Measurements from ENCODE around the gene ZNF440.

- TF ChIP-seq, protein P1, sequence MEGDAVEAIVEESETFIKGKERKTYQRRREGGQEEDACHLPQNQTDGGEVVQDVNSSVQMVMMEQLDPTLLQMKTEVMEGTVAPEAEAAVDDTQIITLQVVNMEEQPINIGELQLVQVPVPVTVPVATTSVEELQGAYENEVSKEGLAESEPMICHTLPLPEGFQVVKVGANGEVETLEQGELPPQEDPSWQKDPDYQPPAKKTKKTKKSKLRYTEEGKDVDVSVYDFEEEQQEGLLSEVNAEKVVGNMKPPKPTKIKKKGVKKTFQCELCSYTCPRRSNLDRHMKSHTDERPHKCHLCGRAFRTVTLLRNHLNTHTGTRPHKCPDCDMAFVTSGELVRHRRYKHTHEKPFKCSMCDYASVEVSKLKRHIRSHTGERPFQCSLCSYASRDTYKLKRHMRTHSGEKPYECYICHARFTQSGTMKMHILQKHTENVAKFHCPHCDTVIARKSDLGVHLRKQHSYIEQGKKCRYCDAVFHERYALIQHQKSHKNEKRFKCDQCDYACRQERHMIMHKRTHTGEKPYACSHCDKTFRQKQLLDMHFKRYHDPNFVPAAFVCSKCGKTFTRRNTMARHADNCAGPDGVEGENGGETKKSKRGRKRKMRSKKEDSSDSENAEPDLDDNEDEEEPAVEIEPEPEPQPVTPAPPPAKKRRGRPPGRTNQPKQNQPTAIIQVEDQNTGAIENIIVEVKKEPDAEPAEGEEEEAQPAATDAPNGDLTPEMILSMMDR (IDR thresholded peaks at IDR 0.05; ENCODE audit: poor library complexity) = no peak
- TF ChIP-seq EZH2 (IDR thresholded peaks at IDR 0.05; ENCODE audit: borderline replicate concordance) = no peak
- no peak for TF ChIP-seq EZH2phosphoT487 (IDR thresholded peaks at IDR 0.05; ENCODE audit: low read depth, severe bottlenecking, unreplicated experiment)
Observed at GRCh38 chr19:11780431-11781020, 33.5 kb upstream of the ZNF440 start.
